Progenitor cell of endocrine pancreas (in vitro differentiated cells): ENCODE data around the gene SORL1. TPM values are rescaled to one million over a fixed set of nuclear protein-coding genes. Genes with fewer than 3 reads are reported as not detected.

Source experiments
- DNase-seq: peaks from one replicate; pipeline ENCODE4 v3.0.0; 2021; ENCODE audit warnings: low spot score; ENCODE audit not compliant: unreplicated experiment
- H3K27ac Mint-ChIP-seq: 2 replicates; pipeline ENCODE4 v1.8.0; 2021; ENCODE audit warnings: mild to moderate bottlenecking, moderate library complexity, mixed read lengths
- H3K27me3 Mint-ChIP-seq: 2 replicates; pipeline ENCODE4 v1.8.0; 2021; ENCODE audit warnings: mixed read lengths
- H3K36me3 Mint-ChIP-seq: 2 replicates; pipeline ENCODE4 v1.8.0; 2022; ENCODE audit warnings: mixed read lengths; ENCODE audit not compliant: insufficient read depth
- H3K4me1 Mint-ChIP-seq: 2 replicates; pipeline ENCODE4 v1.8.0; 2021; ENCODE audit warnings: low read depth, mixed read lengths
- H3K4me3 Mint-ChIP-seq: 2 replicates; pipeline ENCODE4 v1.8.0; 2021; ENCODE audit warnings: low read depth, mild to moderate bottlenecking, moderate library complexity, mixed read lengths
- H3K9me3 Mint-ChIP-seq: 2 replicates; pipeline ENCODE4 v1.8.0; 2021; ENCODE audit warnings: low read depth, mixed read lengths
- CTCF ChIP-seq: fragments of 200-600 bp; sonication (generic); IDR thresholded peaks from one replicate; pipeline ENCODE4 v1.5.0; 2021; ENCODE audit warnings: antibody characterized with exemption, mild to moderate bottlenecking; ENCODE audit not compliant: unreplicated experiment
- total RNA-seq: library from RNA; stranded (reverse); gene quantifications from 2 replicates; pipeline ENCODE4 v1.2.1, GENCODE V29; 2021

Gene SORL1
- total RNA-seq, 1 donor from 2014 or later, result 31.8 TPM

GRCh38 chr11:121577106-121577848 is 125.2 kb downstream of the SORL1 start:
- TF ChIP-seq CTCF, result no peak
- H3K27me3 Mint-ChIP-seq, result no peaks in the 10 kb centered on the region
- H3K9me3 Mint-ChIP-seq, result peaks cover 10% of the 10 kb centered on the region
- no peak overlapping the region for H3K27ac Mint-ChIP-seq
- H3K36me3 Mint-ChIP-seq, result peaks cover 23% of the 10 kb centered on the region
- no peak overlapping the region for H3K4me3 Mint-ChIP-seq
- DNase-seq, result no peak
- peaks cover 31% of the 10 kb centered on the region for H3K4me1 Mint-ChIP-seq

DNA sequence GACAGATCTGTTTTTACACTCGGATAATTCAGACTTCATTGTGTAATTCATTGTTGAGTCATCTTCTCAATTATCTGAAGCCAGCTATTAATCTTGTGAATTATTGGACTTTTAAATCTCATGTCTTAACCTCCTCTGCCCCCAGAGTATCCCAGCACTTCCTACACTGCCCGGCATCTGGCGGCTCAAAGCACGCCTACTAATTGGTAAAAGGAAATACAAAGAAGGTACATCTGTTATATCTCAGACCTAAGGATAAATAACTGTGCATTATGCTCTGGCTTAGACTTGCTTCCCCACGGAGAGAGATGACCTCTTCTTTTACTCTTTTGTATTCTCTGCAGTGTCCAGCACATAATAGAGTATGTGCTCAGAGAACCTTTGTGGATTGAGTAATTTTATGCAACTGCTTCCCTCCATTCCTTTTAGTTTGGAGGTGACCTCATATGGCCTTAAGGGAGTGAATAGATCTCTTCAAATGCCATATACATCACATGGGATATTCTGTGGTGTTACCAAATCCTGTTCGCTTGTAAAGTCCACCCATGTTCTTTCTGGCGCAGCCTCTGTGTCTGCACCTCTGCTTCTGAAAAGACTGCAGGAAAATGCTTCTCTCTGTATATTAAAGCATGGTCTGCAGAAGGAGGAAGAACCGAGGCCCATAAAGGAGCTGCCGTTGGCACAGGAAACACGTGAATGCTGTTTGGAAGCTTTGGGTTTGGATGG is 126.3 kb downstream of the SORL1 start:
- no peak overlapping the region for H3K4me3 Mint-ChIP-seq
- peaks cover 28% of the 10 kb centered on the region for H3K36me3 Mint-ChIP-seq
- peaks cover 31% of the 10 kb centered on the region for H3K4me1 Mint-ChIP-seq
- DNase-seq, result no peak
- no peak for TF ChIP-seq CTCF
- peaks cover 10% of the 10 kb centered on the region for H3K9me3 Mint-ChIP-seq
- H3K27ac Mint-ChIP-seq, result no peak overlapping the region
- no peaks in the 10 kb centered on the region for H3K27me3 Mint-ChIP-seq

- no peaks in the 10 kb centered on the region for H3K27me3 Mint-ChIP-seq
- H3K4me3 Mint-ChIP-seq, result no peak overlapping the region
- peaks cover 26% of the 10 kb centered on the region for H3K36me3 Mint-ChIP-seq
- H3K4me1 Mint-ChIP-seq, result peaks cover 31% of the 10 kb centered on the region
- H3K9me3 Mint-ChIP-seq, result peaks cover 10% of the 10 kb centered on the region
- no peak for TF ChIP-seq CTCF
- no peak overlapping the region for H3K27ac Mint-ChIP-seq
- DNase-seq, result no peak
Observed at GRCh38 chr11:121580154-121580553, 128.0 kb downstream of the SORL1 start.

DNA sequence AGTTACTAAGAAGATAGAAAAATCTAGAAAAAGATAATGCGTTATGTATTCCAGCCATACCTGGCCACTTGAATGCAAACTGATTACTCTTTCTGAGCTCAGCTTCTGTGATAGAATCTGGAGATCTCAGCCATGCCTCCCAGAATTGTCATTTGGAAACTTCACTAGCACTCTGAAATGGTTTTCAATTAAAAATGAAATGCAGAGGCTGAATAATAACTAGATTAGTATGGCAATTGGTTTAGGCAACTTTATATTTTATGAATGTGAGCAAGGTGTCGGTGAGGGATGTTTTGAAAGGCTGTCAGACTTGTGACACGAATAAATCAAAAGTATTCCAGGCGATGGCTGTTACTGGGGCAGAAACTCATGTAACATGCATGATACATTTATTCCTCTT is 129.5 kb downstream of the SORL1 start:
- no peak for TF ChIP-seq CTCF
- H3K27me3 Mint-ChIP-seq, result no peaks in the 10 kb centered on the region
- peaks cover 10% of the 10 kb centered on the region for H3K9me3 Mint-ChIP-seq

DNA sequence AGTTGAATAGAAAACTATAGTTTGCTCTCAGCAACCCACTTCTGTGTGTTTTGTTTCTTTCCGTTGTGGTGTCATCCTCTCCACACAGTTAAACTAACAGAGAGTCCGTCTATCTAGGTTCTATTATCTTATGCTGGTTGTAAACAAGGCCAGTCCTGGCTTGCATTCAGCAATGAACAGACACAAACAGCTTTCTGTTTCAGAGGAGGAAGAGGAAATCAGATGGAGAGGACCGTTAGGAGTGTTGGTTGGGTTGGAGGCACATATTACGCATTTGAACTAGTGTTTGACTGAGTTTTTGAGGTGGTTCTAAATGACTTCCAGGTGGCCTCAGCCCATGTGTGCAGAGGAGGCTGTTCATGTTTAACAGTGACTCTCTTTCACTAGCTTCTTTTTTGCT is 130.2 kb downstream of the SORL1 start:
- Mint-ChIP-seq H3K27me3 (no peaks in the 10 kb centered on the region), H3K36me3 (peaks cover 22% of the 10 kb centered on the region), H3K4me3 (no peak overlapping the region), H3K4me1 (peaks cover 17% of the 10 kb centered on the region), H3K9me3 (peaks cover 10% of the 10 kb centered on the region), H3K27ac (no peak overlapping the region)
- TF ChIP-seq CTCF, result no peak
- no peak for DNase-seq

More for the DNA sequence above, 129.5 kb downstream of the SORL1 start:
- Mint-ChIP-seq H3K36me3 (peaks cover 24% of the 10 kb centered on the region), H3K27ac (no peak overlapping the region), H3K4me1 (peaks cover 20% of the 10 kb centered on the region), H3K4me3 (no peak overlapping the region)
- DNase-seq, result no peak
